IMR-90 (cell line): ENCODE results near the gene POLD3.

Experiments
- BHLHE40 ChIP-seq: fragments of 150-350 bp; IDR thresholded peaks from 2 replicates; pipeline ENCODE4 v1.6.1; 2016; ENCODE audit warnings: mild to moderate bottlenecking, low read depth, low read length
- CEBPB ChIP-seq: IDR thresholded peaks from 2 replicates; pipeline ENCODE4 v1.6.1; 2012; ENCODE audit warnings: low read depth, low read length, improper control_type of control experiment
- CTCF ChIP-seq: conservative IDR thresholded peaks from 2 replicates; pipeline ENCODE4 v1.5.1; 2012; ENCODE audit warnings: mild to moderate bottlenecking, low read depth, low read length, improper control_type of control experiment
- ELK1 ChIP-seq: fragments of 150-350 bp; IDR thresholded peaks from 2 replicates; pipeline ENCODE4 v1.6.1; 2016; ENCODE audit warnings: low read depth, mild to moderate bottlenecking, low read length, moderate library complexity, borderline replicate concordance
- FOS ChIP-seq: fragments of 150-350 bp; IDR thresholded peaks from 2 replicates; pipeline ENCODE4 v1.6.1; 2016; ENCODE audit warnings: low read depth, low read length
- MAZ ChIP-seq: IDR thresholded peaks from 2 replicates; pipeline ENCODE4 v1.6.1; 2012; ENCODE audit warnings: low read depth, mild to moderate bottlenecking, low read length, improper control_type of control experiment, moderate library complexity, borderline replicate concordance
- MXI1 ChIP-seq: IDR thresholded peaks from 2 replicates; pipeline ENCODE4 v1.6.1; 2012; ENCODE audit warnings: low read depth, mild to moderate bottlenecking, low read length, moderate library complexity, borderline replicate concordance
- POLR2A ChIP-seq: IDR thresholded peaks from 2 replicates; pipeline ENCODE4 v1.6.1; 2012; ENCODE audit warnings: mild to moderate bottlenecking, low read depth, low read length
- RCOR1 ChIP-seq: IDR thresholded peaks from 2 replicates; pipeline ENCODE4 v1.6.1; 2012; ENCODE audit warnings: mild to moderate bottlenecking, low read length, improper control_type of control experiment; ENCODE audit not compliant: insufficient replicate concordance
- RFX5 ChIP-seq: IDR thresholded peaks from 2 replicates; pipeline ENCODE4 v1.8.0; 2012; ENCODE audit warnings: low read depth, mild to moderate bottlenecking, low read length, moderate library complexity
- SMC3 ChIP-seq: fragments of 150-350 bp; IDR thresholded peaks from 2 replicates; pipeline ENCODE4 v1.6.1; 2016; ENCODE audit warnings: low read depth, mild to moderate bottlenecking, antibody characterized with exemption, low read length, moderate library complexity
- TF ChIP-seq, protein P1 (sequence below): fragments of 150-350 bp; IDR thresholded peaks from 2 replicates; pipeline ENCODE4 v1.6.1; 2017; ENCODE audit warnings: mild to moderate bottlenecking, antibody characterized with exemption, low read length, low read depth

- TF ChIP-seq CEBPB: peak; percentile 74
- no peak for TF ChIP-seq SMC3
- no peak for TF ChIP-seq FOS
- TF ChIP-seq CTCF: no peak
- no peak for TF ChIP-seq RFX5
- no peak for TF ChIP-seq POLR2A
- TF ChIP-seq, protein P1, sequence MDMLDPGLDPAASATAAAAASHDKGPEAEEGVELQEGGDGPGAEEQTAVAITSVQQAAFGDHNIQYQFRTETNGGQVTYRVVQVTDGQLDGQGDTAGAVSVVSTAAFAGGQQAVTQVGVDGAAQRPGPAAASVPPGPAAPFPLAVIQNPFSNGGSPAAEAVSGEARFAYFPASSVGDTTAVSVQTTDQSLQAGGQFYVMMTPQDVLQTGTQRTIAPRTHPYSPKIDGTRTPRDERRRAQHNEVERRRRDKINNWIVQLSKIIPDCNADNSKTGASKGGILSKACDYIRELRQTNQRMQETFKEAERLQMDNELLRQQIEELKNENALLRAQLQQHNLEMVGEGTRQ: no peak
- no peak for TF ChIP-seq MXI1
- no peak for TF ChIP-seq ELK1
- TF ChIP-seq BHLHE40: no peak
- TF ChIP-seq MAZ: no peak
- TF ChIP-seq RCOR1: no peak
Measured at GRCh38 chr11:74641905-74642304, 49.5 kb downstream of the POLD3 start.
